ENCODE measurements around the gene CDHR5. TPM values are rescaled to one million over a fixed set of nuclear protein-coding genes. Genes with fewer than 3 reads are reported as not detected.
A peak's percentile ranks its signal among the peaks of the same experiment; 100 is the strongest.

Gene CDHR5
- total and polyA plus RNA-seq, 2 donors (not counting 1 experiment from before 2014, with no cell fraction given) = not detected

- peaks cover 16% of the 10 kb centered on the region for H3K79me2 ChIP-seq (ENCODE audit: control insufficient read depth, insufficient read depth, low read length)
- no peak for TF ChIP-seq CTCF (conservative IDR thresholded peaks at IDR 0.05 in 1 of 2, IDR thresholded peaks at IDR 0.05 in 1 of 2; ENCODE audit: low read depth in 1 of 2, low read length in 2 of 2)
- H3K4me2 ChIP-seq (ENCODE audit: extremely low read depth, insufficient read depth, low read length) = no peak overlapping the region
These were observed 51.5 kb downstream of the CDHR5 start for GRCh38 chr11:573146-573759.

GRCh38 chr11:571802-572185, 53.0 kb downstream of the CDHR5 start:
- no peaks in the 10 kb centered on the region for H3K27me3 ChIP-seq (ENCODE audit: control insufficient read depth, insufficient read depth, low read length)
- H3K9ac ChIP-seq (ENCODE audit: insufficient read depth, low read length) = no peak overlapping the region
- TF ChIP-seq EZH2 (IDR thresholded peaks at IDR 0.05; ENCODE audit: low read length, missing control alignments) (no peak), CTCF (conservative IDR thresholded peaks at IDR 0.05 in 1 of 2, IDR thresholded peaks at IDR 0.05 in 1 of 2; ENCODE audit: low read depth in 1 of 2, low read length in 2 of 2) (no peak)
- no peak overlapping the region for H3K4me3 ChIP-seq (replicated peaks in 1 of 4; ENCODE audit: control extremely low read depth in 1 of 4, insufficient read depth in 1 of 4, low read depth in 3 of 4, low read length in 4 of 4)
- H4K20me1 ChIP-seq (ENCODE audit: control insufficient read depth, extremely low read depth, insufficient read depth, low read length) = no peaks in the 10 kb centered on the region
- peaks cover 2% of the 10 kb centered on the region for H3K4me1 ChIP-seq (ENCODE audit: control insufficient read depth, extremely low read depth, insufficient read depth, low read length)
- H3K36me3 ChIP-seq (ENCODE audit: control insufficient read depth, insufficient read depth, low read length) = no peaks in the 10 kb centered on the region
- DNase-seq (ENCODE audit: low read depth in 2 of 2) = no peak
- H3K79me2 ChIP-seq (ENCODE audit: control insufficient read depth, insufficient read depth, low read length) = peaks cover 5% of the 10 kb centered on the region
- H3K27ac ChIP-seq (ENCODE audit: insufficient read depth, low read length) = no peak overlapping the region
- no peak overlapping the region for H2AFZ ChIP-seq (ENCODE audit: low read length)
- H3K4me2 ChIP-seq (ENCODE audit: extremely low read depth, insufficient read depth, low read length) = no peak overlapping the region
- H3K9me3 ChIP-seq (ENCODE audit: control insufficient read depth, insufficient read depth, low read depth, low read length) = no peaks in the 10 kb centered on the region

More at GRCh38 chr11:573146-573759, 51.5 kb downstream of the CDHR5 start:
- Histone ChIP-seq H4K20me1 (ENCODE audit: control insufficient read depth, extremely low read depth, insufficient read depth, low read length) (no peaks in the 10 kb centered on the region), H3K9ac (ENCODE audit: insufficient read depth, low read length) (no peak overlapping the region), H2AFZ (ENCODE audit: low read length) (no peak overlapping the region), H3K27me3 (ENCODE audit: control insufficient read depth, insufficient read depth, low read length) (no peaks in the 10 kb centered on the region), H3K4me1 (ENCODE audit: control insufficient read depth, extremely low read depth, insufficient read depth, low read length) (peaks cover 2% of the 10 kb centered on the region), H3K27ac (ENCODE audit: insufficient read depth, low read length) (no peak overlapping the region), H3K9me3 (ENCODE audit: control insufficient read depth, insufficient read depth, low read depth, low read length) (no peaks in the 10 kb centered on the region), H3K36me3 (ENCODE audit: control insufficient read depth, insufficient read depth, low read length) (no peaks in the 10 kb centered on the region), H3K4me3 (replicated peaks in 1 of 4; ENCODE audit: control extremely low read depth in 1 of 4, insufficient read depth in 1 of 4, low read depth in 3 of 4, low read length in 4 of 4) (no peak overlapping the region)
- DNase-seq (ENCODE audit: low read depth in 2 of 2) = no peak

- Histone ChIP-seq H3K79me2 (ENCODE audit: control insufficient read depth, insufficient read depth, low read length) (peaks cover 4% of the 10 kb centered on the region), H3K4me2 (ENCODE audit: extremely low read depth, insufficient read depth, low read length) (peak overlapping the region; percentile 49), H3K36me3 (ENCODE audit: control insufficient read depth, insufficient read depth, low read length) (no peaks in the 10 kb centered on the region), H4K20me1 (ENCODE audit: control insufficient read depth, extremely low read depth, insufficient read depth, low read length) (no peaks in the 10 kb centered on the region), H3K9ac (ENCODE audit: insufficient read depth, low read length) (peak overlapping the region; percentile 76), H3K4me1 (ENCODE audit: control insufficient read depth, extremely low read depth, insufficient read depth, low read length) (peaks cover 2% of the 10 kb centered on the region), H3K4me3 (replicated peaks in 1 of 4; ENCODE audit: control extremely low read depth in 1 of 4, insufficient read depth in 1 of 4, low read depth in 3 of 4, low read length in 4 of 4) (peak overlapping the region; percentile 51 to 65 (median 54)), H3K27ac (ENCODE audit: insufficient read depth, low read length) (peak overlapping the region; percentile 57), H3K9me3 (ENCODE audit: control insufficient read depth, insufficient read depth, low read depth, low read length) (no peaks in the 10 kb centered on the region), H3K27me3 (ENCODE audit: control insufficient read depth, insufficient read depth, low read length) (no peaks in the 10 kb centered on the region), H2AFZ (ENCODE audit: low read length) (no peak overlapping the region)
- DNase-seq (ENCODE audit: low read depth in 2 of 2) = no peak
- TF ChIP-seq CTCF (conservative IDR thresholded peaks at IDR 0.05 in 1 of 2, IDR thresholded peaks at IDR 0.05 in 1 of 2; ENCODE audit: low read depth in 1 of 2, low read length in 2 of 2) (no peak), EZH2 (IDR thresholded peaks at IDR 0.05; ENCODE audit: low read length, missing control alignments) (no peak)
These were observed 55.4 kb downstream of the CDHR5 start for GRCh38 chr11:569158-569885.

Data from fibroblast of lung (primary cell).